Activated CD8-positive, alpha-beta memory T cell treated with anti-CD3 and anti-CD28 coated beads for 4 hours (primary cell): ENCODE results near the gene COL11A2.

ENCODE experiments used
- DNase-seq, 2 donors: peaks; one replicate each; pipeline ENCODE4 v3.0.0-alpha.2; 2020; ENCODE audit warnings: low read depth in 2 of 2

Gene COL11A2

DNA sequence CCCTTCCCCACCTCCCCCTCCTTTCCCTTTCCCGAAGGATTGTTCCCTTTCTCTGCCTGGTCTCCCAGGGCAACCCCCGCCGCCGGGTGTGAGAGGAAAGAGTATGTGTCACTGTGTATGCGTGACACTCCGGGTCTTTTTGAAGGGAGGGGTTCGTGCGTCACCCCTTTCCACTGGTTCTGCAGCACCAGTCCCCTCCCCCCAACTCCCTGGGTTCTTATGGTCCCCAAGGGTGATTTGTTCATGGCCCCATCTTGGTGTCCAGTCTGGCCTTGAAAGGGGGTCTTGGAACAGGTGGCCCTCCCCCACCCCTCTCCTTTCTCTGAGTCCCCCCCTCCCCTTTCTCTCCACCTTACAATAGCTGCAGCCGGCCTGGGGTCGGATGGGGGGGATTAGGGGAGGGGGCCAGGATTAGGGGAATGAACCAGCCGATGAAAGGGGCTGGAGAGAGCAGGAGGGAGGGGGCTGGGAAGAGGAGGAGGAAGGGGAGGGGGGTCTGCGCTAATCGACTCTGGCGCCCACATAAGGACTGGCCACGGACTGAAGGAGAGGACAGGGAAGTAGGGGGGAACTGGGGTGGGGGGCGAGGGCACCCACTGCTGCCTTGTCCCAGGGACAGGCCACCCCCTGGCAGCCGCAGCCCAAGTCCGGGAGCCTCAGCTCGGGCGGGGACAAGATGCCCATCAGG lies 14.7 kb upstream of the COL11A2 start:
- no peak for DNase-seq

DNA sequence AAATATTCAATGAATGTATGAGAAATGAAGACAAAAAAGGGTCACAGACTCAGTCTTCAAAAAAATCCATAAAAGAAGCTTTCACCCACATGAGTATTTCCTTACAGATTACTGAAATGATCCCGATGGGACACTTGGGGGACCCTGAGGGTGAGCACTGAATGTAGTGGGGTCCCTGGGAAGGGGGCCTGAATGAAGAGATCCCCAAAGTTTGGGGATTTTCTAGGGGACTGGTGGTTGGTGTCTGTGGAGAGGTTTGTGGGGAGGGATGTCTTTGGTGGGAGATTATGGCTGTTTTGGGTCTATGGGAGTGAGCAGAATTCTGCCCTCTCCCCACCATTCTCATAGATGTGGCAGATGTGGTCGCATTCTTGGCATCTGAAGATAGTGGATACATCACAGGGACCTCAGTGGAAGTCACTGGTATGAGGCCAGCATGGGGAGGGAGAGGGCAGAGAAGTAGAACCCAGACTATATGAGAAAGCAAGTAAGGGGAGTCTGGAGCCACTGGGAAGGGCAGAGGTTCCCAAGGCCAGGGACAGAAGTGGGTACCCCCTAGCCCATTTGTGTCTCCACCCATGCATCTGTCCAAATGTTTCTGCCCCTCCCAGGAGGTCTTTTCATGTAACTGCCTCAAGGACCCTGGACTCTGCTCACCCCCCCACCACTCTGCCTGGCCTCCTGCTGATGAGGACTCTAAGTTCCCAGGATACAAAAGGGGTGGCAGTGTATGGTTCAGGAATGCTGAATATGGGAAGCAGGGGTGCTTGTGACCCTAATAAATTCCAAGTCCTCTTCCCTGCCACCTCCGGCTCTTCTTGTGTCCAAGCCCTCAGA lies 14.0 kb upstream of the COL11A2 start:
- no peak for DNase-seq

DNA sequence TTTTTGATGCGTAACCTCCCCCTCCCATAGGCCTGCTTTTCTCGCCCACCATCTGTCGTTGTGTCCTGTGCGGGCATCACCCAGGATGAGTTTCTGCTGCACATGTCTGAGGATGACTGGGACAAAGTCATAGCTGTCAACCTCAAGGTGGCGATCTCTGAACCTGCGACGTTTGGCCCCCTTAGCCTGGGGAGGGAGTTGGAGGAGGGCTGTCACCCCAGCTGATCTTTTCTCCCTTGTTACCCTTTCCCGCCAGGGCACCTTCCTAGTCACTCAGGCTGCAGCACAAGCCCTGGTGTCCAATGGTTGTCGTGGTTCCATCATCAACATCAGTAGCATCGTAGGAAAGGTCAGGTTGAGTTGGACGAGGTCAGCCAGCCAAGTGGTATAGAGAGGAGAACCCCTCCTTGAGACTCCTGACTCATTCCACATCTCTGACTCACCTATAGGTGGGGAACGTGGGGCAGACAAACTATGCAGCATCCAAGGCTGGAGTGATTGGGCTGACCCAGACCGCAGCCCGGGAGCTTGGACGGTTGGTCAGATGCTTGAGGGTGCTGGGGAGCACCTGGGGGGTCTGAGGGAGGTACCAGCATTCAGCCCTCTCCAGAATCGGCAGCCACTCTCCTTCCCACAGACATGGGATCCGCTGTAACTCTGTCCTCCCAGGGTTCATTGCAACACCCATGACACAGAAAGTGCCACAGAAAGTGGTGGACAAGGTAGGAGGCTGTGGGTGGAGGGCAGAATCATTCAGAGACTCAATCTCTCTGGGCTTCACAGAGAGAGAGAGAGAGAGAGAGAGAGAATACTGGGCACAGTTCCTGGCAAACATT lies 13.1 kb upstream of the COL11A2 start:
- DNase-seq, result no peak

DNA sequence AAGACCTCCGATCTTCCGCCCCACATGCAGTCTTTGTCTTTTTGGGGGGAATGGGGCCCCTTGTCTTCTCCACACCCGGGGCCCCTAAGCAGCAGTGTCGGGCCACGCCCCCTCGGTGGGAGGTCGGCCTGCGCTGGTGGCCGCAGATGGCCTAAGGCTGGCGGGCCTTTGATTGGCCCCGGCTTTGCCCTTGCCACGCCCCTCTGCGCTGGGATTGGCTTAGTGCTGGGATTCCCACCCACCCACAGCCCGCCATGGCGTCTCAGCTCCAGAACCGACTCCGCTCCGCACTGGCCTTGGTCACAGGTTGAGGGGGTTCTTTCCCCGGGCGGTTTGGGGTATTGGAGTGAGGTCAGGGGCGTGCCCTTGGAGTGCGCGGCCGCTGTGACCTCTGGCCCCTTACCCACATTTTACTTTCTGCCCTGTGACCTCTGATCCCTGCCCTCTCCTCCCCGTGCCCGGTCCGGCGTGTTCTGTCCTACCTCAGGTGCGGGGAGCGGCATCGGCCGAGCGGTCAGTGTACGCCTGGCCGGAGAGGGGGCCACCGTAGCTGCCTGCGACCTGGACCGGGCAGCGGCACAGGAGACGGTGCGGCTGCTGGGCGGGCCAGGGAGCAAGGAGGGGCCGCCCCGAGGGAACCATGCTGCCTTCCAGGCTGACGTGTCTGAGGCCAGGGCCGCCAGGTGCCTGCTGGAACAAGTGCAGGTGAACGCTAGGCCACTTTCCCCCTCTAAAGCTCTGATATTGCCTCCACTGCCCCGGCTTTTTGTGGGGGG lies 12.3 kb upstream of the COL11A2 start, which contains the start of gene HSD17B8:
TSS of gene HSD17B8 (plus strand) at position 241 of the 776 bp plus-strand sequence. CDS start at position 255, 14 bp downstream.
- peak; percentile 80 to 88 for DNase-seq

DNA sequence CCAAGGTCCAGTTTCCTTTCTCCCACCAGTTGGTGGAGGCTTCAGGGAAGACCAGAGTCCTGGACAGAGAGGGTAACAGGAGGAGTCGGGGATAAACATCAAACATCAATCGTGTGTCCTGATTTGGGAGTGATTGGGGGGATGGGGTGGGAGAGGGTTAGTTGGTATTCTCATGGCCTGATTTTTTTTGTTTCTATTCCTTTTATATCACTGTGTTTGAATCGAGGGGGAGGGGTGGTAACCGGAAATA lies 11.8 kb upstream of the COL11A2 start:
- no peak for DNase-seq

DNA sequence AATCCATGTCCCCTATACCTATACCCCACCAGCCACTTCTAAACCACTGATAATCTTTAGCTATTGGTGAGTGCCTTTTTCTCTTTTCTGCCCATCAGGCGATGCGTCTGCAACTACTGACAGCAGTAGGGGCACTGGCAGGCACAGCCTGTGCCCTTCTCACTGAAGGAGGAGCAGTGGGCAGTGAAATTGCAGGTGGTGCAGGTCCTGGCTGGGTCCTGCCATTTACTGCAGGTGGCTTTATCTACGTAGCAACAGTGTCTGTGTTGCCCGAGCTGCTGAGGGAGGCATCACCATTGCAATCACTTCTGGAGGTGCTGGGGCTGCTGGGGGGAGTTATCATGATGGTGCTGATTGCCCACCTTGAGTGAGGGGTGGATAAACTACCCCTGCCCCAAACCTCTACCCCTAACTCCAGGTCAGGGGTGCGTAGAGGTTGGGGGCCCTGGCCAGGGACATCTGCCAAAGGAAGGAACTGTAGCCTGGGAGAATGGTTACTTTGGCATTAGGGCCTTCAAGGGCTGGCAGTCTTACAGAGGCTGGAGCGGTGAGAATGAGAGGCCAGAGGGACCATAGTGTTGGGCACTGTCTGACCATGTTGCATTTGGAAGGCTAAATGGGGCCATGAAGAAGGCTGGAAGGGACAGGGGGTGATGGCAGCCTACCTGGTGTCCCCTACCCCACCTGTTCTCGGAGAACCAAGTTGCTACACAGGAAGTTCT lies 11.3 kb upstream of the COL11A2 start:
- DNase-seq, result no peak

DNA sequence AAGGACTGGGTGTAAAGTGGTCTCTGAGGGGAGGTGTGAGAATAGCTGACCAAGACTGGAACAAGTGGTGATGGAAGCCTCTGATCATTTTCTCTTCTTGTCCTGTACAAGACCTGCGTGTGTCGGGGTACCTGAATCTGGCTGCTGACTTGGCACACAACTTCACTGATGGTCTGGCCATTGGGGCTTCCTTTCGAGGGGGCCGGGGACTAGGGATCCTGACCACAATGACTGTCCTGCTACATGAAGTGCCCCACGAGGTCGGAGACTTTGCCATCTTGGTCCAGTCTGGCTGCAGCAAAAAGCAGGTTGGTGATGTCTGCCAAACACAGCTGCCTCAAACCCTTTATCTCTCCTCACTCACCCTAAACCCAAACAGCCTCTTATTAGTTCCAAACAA lies 10.5 kb upstream of the COL11A2 start:
- no peak for DNase-seq

DNA sequence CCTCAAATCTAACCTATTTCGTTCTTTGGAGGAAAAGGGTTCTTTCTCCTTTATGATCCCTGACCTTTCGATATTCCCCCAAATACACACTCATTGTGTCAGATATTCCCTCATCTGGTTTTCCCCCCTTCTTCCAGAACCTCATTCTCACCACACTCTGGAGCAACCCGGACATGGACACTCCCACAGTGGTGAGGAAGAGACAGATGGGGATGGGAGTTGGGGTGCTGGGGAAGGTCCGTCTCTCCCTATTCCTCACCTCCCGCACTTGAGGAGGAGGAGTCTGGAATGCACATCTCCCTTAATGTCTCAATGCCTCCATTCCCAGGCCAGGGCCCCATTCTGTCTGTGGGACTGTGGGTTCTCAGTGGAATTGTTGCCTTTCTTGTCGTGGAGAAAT lies 9.7 kb upstream of the COL11A2 start:
- no peak for DNase-seq

DNA sequence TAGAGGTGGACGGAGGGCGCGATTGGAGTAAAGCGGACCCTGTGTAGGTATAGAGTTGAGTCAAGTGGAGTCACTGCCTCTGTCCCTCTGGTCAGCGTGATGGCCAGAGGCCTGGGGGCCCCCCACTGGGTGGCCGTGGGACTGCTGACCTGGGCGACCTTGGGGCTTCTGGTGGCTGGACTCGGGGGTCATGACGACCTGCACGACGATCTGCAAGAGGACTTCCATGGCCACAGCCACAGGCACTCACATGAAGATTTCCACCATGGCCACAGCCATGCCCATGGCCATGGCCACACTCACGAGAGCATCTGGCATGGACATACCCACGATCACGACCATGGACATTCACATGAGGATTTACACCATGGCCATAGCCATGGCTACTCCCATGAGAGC lies 8.9 kb upstream of the COL11A2 start:
- no peak for DNase-seq

DNA sequence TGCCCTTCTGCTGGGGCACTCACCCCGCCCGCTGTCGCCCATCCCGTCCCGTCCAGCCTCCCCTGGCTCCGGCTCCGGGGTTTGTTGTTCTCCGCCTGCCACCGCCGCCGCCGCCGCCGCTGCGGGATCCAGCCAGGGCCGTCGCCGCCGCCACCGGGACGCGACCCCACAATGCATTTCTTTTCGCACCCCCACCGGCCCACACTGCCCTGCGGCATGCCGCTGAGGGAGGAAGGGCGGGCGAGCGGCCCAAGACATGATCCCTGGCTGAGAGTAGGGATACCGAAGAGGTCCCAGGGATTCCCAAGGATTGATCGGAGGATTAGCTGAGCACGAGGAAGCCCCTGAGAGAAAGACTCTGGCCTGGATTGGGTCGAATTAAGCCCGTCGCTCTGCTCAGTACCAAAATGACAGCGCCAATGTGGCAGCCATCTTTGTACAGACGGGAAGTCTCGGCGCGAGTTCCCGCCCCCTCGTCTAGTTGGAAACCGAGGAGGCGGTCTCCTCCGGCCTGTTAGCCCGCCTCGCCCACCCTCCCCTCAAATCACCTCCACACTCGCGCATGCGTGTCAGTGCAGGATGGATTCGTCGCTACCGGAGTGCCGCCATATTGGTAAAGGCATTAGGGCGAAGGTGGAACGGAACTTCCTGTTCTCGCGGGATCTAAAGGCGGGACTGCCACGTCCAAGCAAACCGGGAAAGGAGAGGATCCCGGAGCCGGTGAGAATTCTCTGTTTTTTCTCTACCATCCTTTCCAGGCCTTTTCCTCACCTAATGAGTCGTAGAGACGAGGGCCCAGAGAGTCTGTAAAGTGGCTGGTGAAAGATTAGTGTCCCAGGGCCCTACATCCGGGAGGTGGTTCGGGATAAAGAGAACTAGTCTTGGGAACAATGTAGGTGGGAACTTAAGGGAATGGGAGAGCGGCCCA lies 8.2 kb upstream of the COL11A2 start, which contains the start of the genes RXRB and SLC39A7:
TSS of gene RXRB (minus strand) at position 447 of the 928 bp plus-strand sequence. CDS start at position 258, 189 bp downstream.
TSS of gene SLC39A7 (plus strand) at position 649 of the 928 bp plus-strand sequence. CDS start 379 bp downstream, outside the sequence.
- peak; percentile 99 to 100 for DNase-seq

DNA sequence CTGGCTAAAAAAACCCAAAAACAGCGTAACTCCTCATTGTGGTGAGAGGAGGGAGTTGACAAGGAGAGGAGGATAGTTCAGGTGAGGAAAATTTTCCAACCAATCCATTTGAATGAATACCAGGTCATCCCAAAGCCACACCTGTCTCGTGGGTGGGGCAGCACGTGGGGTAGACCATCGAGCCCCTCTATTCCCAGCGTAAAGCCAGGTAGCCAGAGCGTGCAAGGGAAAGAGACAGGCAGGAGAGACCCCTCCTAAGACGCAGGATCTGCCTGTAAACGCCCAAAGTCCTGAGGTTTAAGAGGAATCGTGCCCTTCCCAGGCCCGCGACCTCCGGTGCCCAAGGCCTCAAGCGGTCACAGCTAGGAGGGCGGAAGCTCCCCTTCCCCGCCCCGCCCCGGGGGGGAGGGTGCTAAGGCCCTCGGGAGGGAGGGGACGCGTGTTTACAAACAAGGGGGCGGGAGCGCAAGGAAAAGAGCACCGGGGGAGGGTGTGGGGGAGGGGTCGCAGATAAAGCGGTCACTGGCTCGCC lies 7.5 kb upstream of the COL11A2 start:
- DNase-seq, result peak; percentile 41 to 47

DNA sequence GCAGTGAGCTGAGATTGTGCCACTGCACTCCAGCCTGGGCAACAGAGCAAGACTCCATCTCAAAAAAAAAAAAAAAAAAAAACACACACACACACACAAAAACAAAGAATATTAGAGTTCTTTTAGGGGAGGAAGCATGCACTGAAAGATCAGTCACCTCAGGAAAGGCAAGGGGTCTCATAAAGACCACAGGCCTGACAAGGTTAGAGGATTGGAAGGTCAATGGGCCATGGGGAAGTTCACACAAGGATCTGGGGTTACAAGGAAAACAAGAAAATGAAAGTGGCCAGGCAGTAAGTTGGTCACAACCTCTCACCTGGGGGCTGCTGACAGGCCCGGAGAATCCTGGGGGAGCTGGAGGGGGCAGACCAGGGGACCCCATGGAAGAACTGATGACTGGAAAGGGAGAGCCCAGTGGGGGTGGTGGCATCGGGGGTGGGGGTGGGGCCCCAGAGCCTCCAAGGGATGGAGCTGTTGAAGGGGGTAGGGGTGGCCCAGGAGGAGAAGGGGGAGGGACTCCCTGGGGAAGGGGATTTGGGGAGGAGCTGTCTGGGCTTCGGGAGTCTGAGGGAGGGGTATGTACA lies 6.7 kb upstream of the COL11A2 start:
- no peak for DNase-seq

DNA sequence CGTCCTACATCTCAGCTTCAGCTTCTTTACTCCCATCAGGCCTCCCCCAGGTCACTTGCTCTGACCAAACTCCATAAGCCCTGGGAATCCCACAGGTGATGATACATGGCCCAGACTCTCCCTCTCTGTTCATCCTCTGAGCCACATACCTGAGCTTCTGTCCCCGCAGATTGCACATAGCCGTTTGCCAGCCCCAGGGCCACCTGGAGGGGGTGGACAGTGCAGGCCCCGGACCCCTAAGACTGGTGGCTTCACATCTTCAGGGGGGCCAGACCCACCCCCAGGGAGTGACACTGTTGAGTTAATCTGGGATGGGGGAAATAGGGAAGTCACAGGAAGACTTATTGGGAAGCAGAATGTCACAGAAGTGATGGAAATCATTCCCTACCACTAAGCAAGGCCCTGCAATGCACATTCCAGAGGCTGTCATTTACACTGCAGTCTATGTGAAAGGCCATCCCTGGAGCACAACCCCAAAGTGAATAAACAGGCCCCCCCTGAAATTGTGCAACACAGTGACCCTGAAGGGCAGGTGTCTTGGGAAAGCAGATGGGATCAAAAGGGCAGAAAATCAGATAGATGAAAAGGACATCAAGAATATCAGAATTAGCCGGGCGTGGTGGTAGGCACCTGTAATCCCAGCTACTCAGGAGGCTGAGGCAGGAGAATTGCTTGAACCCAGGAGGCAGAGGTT lies 6.0 kb upstream of the COL11A2 start:
- DNase-seq, result no peak

DNA sequence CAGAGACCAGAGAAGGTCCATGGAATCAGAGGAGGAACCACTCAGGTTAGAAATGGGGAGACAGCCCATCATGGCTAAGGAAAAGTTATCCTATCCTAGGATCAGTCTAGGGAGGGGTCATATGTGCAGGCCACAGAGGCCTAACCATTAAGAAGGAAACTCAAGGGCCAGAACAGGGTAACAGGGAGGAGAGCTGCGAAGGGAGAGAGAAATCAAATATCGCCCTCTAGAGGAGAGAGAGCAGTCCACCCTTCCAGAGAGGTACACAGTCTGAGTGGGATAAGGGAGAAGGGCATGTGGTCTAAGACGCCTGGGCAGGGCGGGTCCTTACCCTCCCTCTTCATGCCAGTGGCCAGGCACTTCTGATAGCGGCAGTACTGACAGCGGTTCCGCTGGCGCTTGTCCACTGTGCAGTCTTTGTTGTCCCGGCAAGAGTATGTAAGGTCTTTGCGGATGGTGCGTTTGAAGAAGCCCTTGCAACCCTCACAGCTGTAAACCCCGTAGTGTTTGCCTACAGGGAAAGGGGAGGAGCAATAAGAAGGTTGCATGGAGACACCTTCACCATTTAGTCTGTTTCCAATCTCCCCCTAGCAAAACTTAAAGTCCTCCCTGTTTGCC lies 5.3 kb upstream of the COL11A2 start:
- no peak for DNase-seq

DNA sequence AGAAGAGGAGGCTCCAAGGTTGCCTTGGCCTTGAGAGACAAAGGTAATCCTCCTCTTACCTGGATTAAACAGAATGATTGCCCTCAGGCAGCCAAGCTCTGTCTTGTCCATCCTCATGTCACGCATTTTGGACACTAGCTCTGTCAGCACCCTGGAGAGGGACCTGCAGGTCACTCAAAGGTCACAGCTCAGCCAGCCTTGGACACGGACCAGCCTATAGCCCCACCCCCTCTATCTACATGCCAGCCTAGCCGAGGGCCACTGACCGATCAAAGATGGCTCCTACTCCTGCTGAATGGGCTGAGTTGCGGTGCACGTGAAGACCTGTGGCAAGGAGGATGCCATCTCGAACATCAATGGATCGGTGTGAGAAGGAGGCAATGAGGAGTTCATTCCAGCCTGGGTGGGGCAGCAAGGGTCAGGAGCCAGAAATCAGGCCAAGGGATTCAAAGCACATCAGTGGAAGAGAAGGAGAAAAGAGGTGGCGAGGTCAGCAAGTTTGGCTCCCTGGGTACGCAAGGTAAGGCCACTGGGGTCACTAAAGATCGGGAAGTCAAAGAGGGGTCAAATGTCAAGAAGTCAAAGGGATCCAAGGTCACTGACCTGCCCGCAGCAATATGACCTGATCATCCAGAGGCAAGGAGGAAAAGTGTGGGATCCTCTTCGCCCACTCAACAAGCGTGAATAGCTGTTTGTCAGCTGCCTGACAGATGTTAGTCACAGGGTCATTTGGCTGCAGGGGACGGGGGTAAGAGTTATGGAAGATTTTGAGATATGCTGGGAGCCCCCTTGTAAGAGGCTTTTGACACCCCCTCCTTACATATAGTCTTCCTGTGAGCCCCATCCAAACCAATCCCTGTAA lies 3.3 kb upstream of the COL11A2 start:
- no peak for DNase-seq

DNA sequence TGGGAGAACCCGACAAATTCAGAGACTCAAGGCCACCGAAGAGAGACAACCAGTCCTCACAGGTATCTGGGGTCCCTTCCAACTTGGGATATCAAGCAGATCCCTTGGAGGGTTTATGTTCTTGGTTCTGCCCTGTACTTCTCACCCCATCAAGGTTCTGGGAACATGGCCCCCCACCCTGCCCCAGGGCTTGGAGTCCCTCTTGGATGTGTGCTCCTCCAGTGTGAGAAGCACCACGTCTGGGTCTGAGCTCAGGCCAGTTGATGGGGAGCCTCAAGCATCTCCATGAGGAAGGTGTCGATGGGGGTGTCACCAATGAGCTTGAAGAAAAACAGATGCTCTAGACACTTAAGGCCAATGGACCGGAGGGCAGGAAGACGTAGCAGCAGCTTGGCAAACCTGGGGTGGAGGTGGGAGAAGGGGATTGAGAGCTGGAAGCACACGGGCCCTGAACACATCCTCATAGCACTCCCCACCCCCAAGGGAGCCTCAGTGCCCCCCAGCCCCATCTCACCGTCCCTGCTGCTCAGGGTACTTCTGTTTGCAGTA lies 2.2 kb upstream of the COL11A2 start:
- DNase-seq, result no peak

DNA sequence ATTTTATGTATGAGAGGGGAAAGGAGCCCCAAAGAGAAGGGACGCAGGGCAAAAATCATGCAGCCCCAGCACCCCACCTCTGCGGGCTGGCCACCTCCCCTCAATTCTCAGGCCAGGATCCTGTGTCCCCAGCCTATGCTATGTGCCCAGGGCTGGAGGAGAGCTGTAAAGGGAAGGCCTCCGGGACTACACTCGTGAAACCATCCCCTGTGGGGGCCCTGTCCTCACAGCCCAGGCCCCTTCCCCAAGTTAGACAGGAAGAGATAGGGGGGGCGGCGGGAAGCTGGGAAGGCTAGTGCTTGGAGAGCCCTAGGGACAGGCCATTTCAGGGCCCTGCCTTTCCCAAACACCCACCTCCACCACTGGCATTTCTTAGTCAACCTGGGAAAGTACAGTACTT lies 1.4 kb upstream of the COL11A2 start:
- no peak for DNase-seq
